GM08714 (cell line): Measurements from ENCODE around the gene LSM5.
A peak's percentile ranks its signal among the peaks of the same experiment; 100 is the strongest.
"Not testable (repeated sequence)": the region's sequence is repeated elsewhere in the genome, so short reads cannot be mapped to it uniquely, and the experiment has no call there.

ENCODE experiments used
- H3K4me3 ChIP-seq: fragments of 200-500 bp; sonication (Bioruptor generic); 2 replicates; pipeline ENCODE4 v1.5.1; 2014; ENCODE audit warnings: mild to moderate bottlenecking, low read length, inconsistent platforms
- ZNF274 ChIP-seq: IDR thresholded peaks from 2 replicates; pipeline ENCODE4 v1.6.1; 2012; ENCODE audit warnings: mild to moderate bottlenecking, low read depth, low read length

LSM5 gene

GRCh38 chr7:32494946-32495297, 4.7 kb upstream of the LSM5 start:
- peak overlapping the region; percentile 86 for H3K4me3 ChIP-seq
- no peak for TF ChIP-seq ZNF274

- TF ChIP-seq ZNF274: no peak
- H3K4me3 ChIP-seq: peak overlapping the region; percentile 97
These were observed 423 bp downstream of the LSM5 start for GRCh38 chr7:32489788-32490126.

GRCh38 chr7:32481921-32482320, 8.3 kb downstream of the LSM5 start:
- no peak overlapping the region for H3K4me3 ChIP-seq
- TF ChIP-seq ZNF274: no peak

GRCh38 chr7:32481176-32481575, 9.0 kb downstream of the LSM5 start:
- no peak overlapping the region for H3K4me3 ChIP-seq
- TF ChIP-seq ZNF274: no peak

- H3K4me3 ChIP-seq: no peak overlapping the region
- no peak for TF ChIP-seq ZNF274
These were observed 10.5 kb downstream of the LSM5 start for GRCh38 chr7:32479574-32480200.

GRCh38 chr7:32477649-32477980, 12.6 kb downstream of the LSM5 start:
- no peak for TF ChIP-seq ZNF274
- no peak overlapping the region for H3K4me3 ChIP-seq

GRCh38 chr7:32476816-32477648, 13.1 kb downstream of the LSM5 start:
- TF ChIP-seq ZNF274: no peak
- H3K4me3 ChIP-seq: no peak overlapping the region

- no peak overlapping the region for H3K4me3 ChIP-seq
- TF ChIP-seq ZNF274: no peak
These were observed 16.2 kb downstream of the LSM5 start for GRCh38 chr7:32474008-32474407.

GRCh38 chr7:32472015-32472414, 18.2 kb downstream of the LSM5 start:
- TF ChIP-seq ZNF274: no peak
- no peak overlapping the region for H3K4me3 ChIP-seq

GRCh38 chr7:32470871-32471270, 19.3 kb downstream of the LSM5 start:
- TF ChIP-seq ZNF274: no peak
- H3K4me3 ChIP-seq: no peak overlapping the region

GRCh38 chr7:32470004-32470403, 20.2 kb downstream of the LSM5 start:
- H3K4me3 ChIP-seq: not testable (repeated sequence)

GRCh38 chr7:32464641-32465416, 25.4 kb downstream of the LSM5 start:
- not testable (repeated sequence) for H3K4me3 ChIP-seq

- H3K4me3 ChIP-seq: no peak overlapping the region
- no peak for TF ChIP-seq ZNF274
These were observed 27.2 kb downstream of the LSM5 start for GRCh38 chr7:32462977-32463376.

GRCh38 chr7:32462451-32462850, 27.7 kb downstream of the LSM5 start:
- TF ChIP-seq ZNF274: no peak

GRCh38 chr7:32461484-32461883, 28.7 kb downstream of the LSM5 start:
- TF ChIP-seq ZNF274: no peak
- no peak overlapping the region for H3K4me3 ChIP-seq

More at GRCh38 chr7:32462451-32462850, 27.7 kb downstream of the LSM5 start:
- no peak overlapping the region for H3K4me3 ChIP-seq

GRCh38 chr7:32459788-32460187, 30.4 kb downstream of the LSM5 start:
- no peak overlapping the region for H3K4me3 ChIP-seq
- TF ChIP-seq ZNF274: no peak
